NCI-H2227 treated with DMSO at 0.1 percent for 48 hours (cell line): ENCODE results near the gene JADE1.

Source experiments
- DNase-seq: peaks from one replicate; lab custom pipeline; 2025; lab: John Stamatoyannopoulos, UW

Gene JADE1

DNA sequence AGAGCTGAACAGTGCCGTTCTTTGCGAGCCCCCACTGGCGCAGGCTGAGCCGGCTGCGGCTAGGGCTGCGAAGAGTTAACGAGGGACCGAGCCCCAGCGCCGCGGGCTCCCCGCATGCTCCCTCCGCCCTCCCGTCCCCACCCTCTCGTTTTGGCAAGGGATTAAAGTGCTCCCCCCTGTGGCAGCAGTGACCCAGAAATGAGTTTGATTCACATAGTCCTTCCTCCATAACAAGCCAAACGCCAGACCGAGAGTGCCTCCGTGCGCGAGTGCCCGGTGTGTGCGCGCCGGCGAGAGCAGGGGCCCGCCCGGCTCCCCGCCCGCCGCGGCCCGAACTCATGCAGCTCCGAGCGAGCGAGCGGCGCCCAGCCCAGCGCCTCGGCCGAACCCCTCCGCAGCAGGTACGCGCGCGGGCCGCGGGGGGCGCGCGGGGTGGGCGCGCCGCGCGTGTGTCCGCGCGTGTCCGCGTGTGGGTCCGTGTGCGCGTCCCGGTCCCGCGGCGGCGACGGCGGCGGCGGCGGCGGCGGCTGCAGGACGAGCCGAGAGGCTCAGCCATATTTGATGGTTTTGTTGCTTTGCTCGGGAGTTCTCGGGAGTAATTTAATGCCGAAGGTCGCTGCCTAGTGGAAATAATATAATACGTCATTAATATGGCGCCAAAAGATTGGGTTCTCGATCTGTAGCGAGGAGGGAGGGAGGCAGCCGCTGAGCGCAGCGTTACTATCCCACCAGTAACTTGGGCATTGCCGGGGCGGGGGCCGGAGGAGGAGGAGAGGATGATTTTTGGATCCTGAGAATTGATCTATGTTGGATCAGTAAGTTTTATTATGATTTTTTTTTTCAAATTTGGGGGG is at the start of gene JADE1:
TSS of gene JADE1 (plus strand) at position 224 of the 854 bp plus-strand sequence. CDS start 22,059 bp downstream, outside the sequence.
- DNase-seq = peak; percentile 85

DNA sequence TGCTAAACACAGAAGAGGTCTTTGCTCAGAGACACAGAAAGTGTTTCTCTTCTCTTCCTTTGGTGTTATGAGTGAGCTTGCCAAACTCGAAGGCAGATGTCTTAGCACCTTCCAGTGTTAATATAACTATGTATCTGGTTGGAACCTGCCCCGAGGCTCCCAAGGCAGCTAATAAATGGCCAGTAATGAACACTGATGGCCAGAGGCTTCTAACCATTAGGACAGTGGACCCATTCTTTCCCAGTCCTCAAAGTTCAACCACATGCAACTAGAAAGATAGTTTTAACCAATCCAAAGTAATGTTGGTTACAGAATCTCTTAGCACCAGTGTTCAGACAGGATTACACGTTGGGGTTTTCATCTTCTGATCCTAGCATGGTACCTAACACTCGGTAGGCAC is 42.7 kb upstream of the JADE1 start:
- no peak for DNase-seq

DNA sequence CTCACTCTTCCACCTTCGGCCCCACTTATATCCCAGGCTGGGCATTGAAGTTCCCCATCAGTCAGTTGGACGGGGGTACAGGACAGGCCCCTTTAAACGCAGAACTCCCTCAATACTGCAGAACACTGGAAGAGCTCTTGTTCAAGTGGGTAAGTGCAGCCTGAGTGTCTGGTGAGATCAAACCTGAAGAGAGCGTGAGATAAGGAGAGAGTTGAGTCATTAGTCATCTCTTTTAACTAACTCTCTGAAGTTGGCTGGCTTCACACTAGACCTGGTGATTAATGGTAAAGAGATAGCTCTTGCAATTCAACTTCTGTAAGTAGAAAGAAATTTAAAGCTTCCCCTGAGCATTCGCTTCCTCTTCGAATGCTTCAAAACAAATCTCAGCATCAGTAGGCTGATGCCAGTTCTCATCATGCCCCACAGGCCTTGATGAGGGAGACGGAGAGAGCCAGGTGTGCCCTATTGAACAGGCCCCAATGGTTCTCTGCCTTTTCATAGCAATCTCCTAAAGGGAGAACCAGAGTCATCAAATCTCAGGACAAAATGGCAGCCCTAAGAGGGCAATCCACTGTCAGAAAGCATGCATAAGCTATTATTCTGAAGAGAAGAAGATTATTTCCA is 41.0 kb upstream of the JADE1 start:
- no peak for DNase-seq

DNA sequence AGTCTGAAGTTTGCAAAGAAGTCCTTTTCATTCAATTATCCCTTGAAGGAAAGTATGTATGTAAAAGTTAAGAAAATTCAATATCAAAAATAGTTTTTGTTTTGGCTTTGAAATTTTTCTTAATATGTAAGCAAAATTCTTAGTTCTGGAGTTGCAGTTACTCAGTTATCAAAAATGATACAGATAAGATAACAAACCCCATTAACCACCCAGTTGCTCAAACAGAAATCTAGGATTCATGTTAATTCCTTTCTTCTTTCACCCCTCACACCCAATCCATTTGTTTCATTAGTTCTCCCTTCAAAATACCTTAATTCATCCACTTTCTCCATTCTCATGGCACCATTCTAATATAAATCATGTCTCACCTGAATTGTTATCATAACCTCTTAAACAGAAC is 40.5 kb upstream of the JADE1 start:
- DNase-seq = no peak

DNA sequence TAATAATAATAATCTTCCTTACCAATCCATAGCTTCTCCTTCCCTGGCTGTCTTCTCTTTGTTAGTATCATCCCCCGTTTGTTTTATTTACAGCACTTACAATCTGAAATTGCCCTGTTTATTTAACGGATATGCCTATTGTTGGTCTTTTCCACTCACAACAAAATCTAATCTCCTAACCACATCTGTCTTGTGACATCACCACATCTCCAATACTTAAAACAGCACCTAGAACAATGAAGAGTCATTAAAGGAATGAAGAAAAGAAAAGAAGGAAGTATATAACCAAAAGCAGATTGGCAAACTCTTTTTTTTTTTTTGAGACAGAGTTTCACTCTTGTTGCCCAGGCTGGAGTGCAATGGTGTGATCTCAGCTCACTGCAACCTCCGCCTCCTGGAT is 38.7 kb upstream of the JADE1 start:
- no peak for DNase-seq

DNA sequence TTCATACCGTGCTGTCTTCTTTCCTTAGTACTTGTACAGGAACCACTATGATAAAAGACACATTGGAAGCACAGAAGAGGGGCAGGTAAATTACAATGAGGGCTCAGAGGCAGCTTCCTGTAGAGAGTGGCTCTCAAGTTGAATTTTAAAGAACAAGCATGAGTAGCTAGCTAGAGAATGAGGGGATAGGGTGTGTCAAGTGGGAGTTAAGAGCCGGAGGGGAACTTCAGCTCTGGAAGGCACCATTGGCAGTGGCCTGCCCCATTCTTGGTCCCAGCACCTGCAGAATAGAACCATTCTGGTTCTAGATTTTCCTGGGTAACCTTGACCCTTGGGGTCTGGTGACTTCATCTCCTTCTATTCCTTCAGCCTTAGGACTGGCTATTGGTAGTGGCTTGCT is 34.0 kb upstream of the JADE1 start:
- no peak for DNase-seq

DNA sequence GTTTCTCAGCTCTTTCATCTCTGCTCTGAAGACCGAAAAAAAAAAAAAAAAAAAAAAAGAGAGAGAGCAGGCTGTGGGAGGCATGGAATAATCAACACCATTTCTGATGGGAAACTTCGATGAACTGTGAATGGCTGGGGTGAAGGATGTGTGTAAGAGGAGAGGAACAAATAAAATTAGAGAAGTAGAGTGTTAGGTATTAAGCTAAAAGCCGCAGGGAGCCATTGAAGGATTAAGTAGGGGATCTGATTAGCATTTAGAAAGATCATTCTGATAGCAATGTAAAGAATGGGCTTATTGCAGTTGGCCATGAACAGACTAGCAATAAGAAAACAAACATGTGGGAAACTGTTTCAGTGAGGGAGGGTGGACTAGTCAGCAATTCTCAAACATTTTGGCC is 33.6 kb upstream of the JADE1 start:
- no peak for DNase-seq

DNA sequence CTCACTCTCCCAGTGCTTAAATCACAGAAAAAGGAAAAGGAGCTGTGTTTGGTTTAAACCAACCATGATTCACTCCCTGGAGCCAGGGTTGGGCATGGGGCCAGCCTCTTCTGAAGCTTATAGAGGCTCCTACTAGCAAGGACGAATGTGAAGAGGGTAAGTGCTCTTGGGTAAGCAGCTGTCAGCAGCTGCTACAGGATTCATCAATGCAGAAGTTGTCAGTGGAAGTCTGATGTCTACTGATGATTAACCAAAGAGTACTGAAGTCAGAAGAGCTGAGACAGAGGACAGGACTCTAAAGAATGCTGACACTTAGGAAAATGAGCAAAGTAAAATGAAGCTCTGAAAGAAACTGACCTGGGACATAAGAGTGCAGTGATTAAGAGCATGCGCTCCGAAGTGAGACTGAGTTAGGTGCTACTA is 32.7 kb upstream of the JADE1 start:
- DNase-seq = no peak

DNA sequence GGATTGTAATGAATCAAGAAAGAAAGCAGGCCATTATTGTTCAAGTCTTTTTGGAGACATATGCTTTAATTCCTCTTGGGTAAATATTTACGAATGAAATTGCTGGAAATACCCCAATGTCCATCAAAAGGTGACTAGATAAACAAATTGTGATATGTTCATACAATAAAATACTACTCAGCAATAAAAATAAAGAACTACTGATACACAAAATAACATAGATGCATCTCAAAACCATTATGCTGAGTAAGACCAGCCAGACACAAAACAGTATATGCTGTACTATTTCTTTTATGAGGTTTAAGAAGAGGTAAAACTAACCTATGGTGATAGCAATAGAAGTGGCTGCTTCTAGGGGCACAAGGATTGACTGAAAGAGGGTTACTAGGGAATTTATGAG is 28.8 kb upstream of the JADE1 start:
- DNase-seq = no peak

DNA sequence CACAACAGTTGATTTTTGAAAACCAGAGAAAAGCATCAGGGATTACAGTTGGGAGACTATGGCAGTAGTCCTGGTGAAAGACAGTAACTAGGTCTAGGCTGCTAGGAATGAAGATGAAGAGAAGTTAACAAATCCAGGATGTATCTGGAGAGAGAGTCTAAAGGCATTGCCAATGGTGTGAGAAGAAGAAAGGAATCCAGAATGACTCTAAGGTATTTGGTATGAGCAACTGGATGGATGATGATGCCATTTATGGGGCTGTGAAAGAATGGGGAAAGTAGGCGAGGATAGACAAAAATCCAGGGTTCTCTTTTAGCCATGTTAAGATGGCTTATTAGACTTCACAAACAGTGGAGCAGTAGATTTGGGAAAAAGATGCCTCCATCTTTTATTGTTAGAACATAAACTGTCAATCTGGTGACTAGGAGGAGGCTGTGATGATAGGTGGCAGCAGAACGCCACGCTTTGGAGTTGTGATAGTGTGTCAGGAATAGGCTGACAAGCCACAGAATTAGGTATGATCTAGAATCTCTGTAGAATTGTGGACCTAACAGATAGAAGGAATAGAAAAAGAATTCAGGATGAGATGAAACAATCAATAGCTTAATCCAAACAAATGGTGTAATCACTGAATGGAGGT is 27.3 kb upstream of the JADE1 start:
- no peak for DNase-seq

DNA sequence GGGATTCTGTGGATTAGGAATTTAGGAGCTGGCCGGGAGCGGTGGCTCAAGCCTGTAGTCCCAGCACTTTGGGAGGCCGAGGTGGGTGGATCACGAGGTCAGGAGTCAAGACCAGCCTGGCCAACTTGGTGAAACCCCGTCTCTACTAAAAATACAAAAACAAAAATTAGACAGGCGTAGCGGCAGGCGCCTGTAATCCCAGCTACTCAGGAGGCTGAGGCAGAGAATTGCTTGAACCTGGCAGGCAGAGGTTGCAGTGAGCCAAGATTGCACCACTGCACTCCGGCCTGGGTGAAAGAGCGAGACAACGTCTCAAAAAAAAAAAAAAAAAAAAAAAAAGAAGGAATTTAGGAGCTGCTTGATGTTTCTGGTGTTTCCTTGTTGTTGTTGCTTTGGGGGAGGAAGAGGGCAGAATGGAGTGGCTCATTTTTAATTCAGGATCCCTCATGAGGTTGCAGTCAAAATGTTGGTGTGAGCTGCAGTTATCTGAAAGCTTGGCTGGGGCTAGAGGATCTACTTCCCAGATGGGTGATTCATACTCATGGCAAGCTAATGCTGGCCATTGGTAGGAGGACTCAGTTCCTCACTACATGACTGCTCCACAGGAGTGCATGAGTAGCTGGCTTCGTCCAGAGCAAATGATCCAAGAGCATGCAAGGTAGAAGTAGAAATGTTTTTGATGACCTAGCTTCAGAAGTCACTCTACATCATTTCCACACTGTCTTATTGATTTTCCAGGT is 26.5 kb upstream of the JADE1 start:
- DNase-seq = no peak

DNA sequence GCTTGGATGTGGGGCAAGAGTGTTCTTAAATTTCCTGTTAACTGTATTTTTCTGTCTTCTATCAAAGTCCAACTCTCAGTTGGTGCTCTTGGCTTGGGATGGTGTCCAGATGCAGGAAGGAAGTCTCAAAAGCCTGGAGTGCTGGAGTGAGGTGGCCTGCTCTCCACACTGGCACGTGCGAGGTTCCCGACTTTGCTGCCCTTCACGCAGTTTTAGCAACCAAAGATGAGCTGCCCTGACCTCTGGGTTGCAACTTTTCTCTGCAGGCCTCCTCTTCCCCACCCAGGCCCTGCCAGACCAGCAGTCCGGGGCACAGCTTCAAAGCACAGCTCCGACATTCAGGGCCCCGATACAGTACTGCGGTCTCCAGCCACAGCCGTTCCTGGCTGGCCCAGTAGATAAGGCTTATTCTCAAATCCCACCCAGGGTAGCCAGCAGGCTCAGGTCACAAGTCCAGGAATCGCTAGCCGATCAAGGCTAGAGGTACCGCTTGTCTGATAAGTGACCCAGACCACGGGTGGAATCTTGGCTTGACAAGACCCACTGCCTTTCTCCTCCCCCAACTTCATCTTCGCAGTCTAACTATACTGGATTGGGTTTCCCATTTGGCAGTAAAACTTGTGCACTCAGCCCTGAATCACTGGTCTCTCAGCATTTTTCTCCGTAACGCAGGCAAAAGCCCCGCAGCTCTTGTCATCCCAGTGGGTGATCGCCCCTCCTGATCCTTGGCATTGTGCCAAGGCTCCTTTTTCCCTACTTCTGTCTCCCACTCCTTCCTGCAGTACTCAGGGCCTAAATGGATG is 21.8 kb upstream of the JADE1 start:
- peak; percentile 40 for DNase-seq

DNA sequence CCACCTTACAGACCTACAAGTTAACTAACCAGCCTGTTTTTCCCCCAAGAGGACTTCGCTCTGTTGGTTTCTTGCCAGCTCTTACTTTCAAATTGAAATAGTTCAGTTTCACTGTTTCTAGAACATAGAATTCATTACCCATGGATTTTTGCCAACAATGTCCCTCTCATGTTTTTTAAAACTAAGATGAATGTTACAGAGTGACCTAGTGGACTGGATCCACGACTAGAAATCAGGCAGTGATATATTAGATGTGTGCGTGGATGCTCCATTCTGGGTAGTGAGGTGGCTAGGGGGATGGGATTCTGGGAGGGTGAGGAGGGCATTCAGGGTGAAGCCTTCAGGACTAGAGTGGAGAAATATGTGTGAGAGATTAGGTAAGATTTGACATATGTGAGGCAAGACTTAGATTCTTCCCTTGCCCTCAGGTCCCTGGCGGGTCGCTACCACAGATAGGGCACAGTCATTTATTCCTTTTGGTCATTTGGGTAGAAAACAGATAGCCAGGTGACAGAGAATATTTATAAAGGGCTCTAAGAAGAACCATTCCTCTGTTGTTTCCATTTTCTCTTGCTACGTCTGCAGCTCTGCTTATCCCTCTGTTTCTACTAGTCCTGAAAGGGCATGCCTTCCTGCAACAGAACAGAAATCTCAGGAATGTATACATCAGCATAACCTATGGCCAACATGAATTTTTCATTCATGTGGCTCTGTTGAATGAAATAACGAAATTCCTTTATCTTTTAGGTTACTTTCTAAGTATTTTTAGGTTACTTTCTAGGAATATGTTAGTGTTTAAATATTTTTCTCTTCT is 15.4 kb upstream of the JADE1 start:
- no peak for DNase-seq

DNA sequence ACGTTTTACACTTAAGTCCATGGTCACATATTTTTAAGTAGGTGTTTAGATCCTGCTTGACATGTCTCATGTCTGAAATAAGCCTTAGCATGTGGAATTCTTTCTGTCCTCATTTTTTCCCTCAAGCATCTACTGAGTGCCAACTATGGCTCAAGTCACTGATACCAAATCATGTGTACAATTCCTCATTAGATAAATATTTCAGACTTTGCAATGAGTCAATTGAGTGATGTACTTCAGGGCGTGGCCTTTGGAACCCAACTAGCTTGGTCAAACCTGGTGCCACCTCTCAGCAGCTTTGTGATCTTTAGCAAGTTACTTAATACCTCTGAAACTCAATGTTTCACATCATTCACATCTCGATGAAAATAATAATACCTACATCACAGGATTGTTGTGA is 12.6 kb upstream of the JADE1 start:
- no peak for DNase-seq

DNA sequence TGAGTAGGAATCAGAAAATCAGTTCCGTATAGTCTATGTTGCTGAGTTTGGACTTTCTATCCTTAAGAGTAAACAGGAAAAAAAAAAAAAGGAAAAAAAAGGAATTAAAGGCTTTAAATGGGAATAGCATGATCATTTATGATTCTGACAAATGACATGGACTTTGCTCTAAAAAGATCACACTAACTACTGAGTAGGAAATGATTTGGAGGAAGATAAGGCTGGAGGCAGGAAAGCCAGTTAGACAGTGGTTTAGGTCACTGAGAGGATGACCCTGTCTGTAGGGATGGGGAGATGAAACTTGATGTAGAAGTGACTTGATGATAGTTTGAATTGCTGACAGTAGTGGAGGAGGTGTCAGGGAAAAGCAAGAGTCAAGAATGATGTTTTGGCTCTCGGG is 9.2 kb upstream of the JADE1 start:
- DNase-seq = no peak

DNA sequence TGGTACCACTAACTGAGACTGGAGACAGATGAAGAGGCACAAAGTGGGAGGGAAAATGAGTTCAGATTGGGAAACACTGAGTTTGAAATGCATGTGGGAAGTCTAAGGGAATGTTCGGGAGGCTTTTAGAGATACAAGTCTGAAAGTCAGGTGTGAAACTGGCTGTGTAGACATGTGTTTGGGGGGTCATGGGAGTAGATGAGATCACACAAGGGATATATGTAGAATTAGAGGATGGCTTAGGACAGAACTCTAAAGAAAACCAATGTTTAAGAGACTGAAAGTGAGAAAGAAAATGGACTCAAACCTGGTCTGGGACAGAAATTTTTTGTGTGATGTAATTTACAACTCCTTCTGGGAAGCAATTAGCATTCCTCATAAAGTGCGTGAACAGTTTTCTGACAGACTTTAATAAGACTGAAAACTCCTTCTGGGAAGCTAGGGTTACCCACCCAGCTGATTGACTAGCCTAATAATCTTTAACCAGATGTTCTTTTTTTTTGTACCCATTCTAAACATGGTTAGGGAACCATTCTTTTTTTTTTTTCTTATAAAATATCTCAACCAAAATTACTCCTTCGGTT is 8.7 kb upstream of the JADE1 start:
- no peak for DNase-seq

DNA sequence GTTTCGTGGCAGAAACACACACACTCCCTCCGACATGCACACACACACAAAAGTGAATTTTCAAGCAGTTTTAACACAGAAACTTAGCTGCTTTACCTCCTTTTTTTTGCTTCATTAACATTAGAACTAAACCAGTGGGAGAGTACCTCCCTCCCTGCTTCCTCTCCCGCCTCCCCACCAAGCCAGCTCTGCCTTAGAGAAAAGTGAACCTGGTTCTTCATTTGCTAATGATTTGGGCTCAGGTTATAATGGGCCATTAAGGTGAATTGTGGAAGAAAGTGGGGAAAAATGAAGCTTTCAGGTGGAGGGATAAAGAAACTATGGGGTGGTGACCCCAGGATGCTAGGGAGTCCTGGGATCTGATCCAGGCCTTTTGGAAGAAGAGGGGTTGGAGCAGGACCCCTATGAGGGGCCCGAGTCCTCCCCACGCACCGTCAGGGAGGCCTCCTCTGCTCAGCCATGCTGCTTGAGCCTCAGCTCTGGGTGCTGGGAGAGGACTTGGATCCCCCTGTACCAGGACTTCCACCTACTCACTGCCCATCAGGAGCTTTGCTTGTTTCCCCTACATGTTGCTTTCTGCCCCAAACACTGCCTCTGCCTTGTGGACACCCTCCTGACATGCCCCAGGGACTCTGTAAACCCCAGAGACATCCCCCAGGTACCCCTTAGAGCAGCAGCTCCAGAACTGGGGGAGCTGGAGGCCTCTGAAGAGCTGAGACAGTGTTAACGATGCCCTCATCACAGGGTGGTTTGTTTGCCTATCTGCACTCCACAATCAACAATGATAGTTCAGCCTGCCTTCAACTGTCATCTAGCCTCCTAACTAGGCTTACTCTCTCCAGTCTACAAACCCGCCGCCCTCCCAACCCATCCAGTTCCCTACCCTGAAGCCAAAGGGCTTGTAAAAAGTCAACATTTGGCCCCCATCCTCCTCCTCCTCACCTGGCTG is 6.5 kb upstream of the JADE1 start:
- DNase-seq = no peak

DNA sequence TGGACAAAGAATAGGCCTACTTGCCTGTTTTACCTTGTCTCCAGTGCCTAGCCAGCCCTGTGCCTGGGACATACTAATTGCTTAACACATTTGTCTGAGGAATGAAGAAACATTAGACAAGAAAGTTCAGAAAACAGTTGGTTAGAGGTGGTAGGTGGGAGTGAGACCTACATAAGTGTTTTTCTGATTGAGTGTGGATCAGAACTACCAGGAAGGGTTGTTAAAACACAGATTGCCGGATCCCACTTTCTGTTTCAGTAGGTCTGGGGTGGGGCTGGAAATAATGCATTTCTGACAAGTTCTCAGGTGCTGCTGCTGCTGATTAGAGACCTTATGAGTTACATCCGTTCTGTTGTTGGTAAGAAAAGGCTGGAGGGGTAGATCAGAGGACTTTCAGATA is 5.7 kb upstream of the JADE1 start:
- DNase-seq = no peak

DNA sequence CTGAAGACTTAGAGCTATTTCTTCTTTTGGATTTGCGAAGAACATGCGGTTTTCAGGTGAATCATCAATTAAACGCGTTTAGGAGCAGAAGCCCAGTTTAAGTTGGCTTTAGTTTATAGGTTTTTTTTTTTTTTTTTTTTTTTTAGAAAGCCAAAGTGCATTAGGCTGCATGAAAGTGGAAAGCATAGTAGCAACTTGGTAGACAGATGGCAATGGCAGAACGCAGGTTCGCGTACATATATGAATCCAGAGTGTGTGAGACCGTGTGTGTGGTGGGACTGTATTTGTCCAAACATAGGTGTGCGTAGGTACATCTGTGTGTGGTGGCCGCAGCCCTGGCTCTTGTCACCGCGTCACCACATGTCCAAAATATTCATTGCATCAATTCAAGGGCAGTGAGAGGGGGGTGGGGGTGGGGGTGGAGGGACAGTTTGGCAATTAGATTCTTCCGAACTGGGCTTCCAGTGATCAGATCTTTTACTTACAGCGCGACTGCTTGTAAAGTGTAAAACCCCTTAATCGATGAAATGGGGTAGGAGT is 901 bp downstream of the JADE1 start:
- DNase-seq = peak; percentile 51
